Astrocyte (in vitro differentiated cells and primary cell): ENCODE data around the gene OCEL1. TPM values are rescaled to one million over a fixed set of nuclear protein-coding genes. Genes with fewer than 3 reads are reported as not detected.

Experiments
- DNase-seq: peaks from one replicate; pipeline ENCODE4 v3.0.0-alpha.2; 2010; ENCODE audit warnings: low read depth
- FAIRE-seq: peaks from 2 replicates; lab custom pipeline; 2011; peaks lifted over from hg19 to GRCh38; lab: Jason Lieb, UNC
- H2AFZ ChIP-seq: 2 replicates; pipeline ENCODE4 v1.6.0; 2012; ENCODE audit warnings: low read depth, low read length, inconsistent platforms
- H3K27ac ChIP-seq: 2 replicates; pipeline ENCODE4 v1.5.1; 2011; ENCODE audit warnings: low read depth, low read length, inconsistent platforms
- H3K27me3 ChIP-seq: 2 replicates; pipeline ENCODE4 v1.6.0; 2011; ENCODE audit warnings: low read length, inconsistent platforms; ENCODE audit not compliant: insufficient read depth
- H3K36me3 ChIP-seq: 2 replicates; pipeline ENCODE4 v1.5.1; 2011; ENCODE audit warnings: low read length, inconsistent platforms; ENCODE audit not compliant: insufficient read depth
- H3K4me1 ChIP-seq: 2 replicates; pipeline ENCODE4 v1.5.1; 2011; ENCODE audit warnings: low read length, inconsistent platforms; ENCODE audit not compliant: insufficient read depth
- H3K4me2 ChIP-seq: 2 replicates; pipeline ENCODE4 v1.6.0; 2012; ENCODE audit warnings: low read length, inconsistent platforms
- H3K4me3 ChIP-seq: 2 replicates; pipeline ENCODE4 v1.5.1; 2011; ENCODE audit warnings: low read depth, mild to moderate bottlenecking, low read length, inconsistent platforms; ENCODE audit not compliant: insufficient read depth
- H3K79me2 ChIP-seq: 2 replicates; pipeline ENCODE4 v1.6.0; 2012; ENCODE audit warnings: mild to moderate bottlenecking, low read length, inconsistent platforms; ENCODE audit not compliant: insufficient read depth
- H3K9ac ChIP-seq: 2 replicates; pipeline ENCODE4 v1.6.0; 2012; ENCODE audit warnings: mild to moderate bottlenecking, low read length, inconsistent platforms
- H3K9me3 ChIP-seq: 2 replicates; pipeline ENCODE4 v1.5.1; 2012; ENCODE audit warnings: low read depth, mild to moderate bottlenecking, low read length, inconsistent platforms; ENCODE audit not compliant: insufficient read depth
- H4K20me1 ChIP-seq: 2 replicates; pipeline ENCODE4 v1.6.0; 2012; ENCODE audit warnings: low read length, inconsistent platforms; ENCODE audit not compliant: insufficient read depth
- H3K27ac Mint-ChIP-seq: one replicate; pipeline ENCODE4 v1.8.0; 2021; ENCODE audit warnings: mild to moderate bottlenecking, mixed read lengths; ENCODE audit not compliant: unreplicated experiment
- H3K27me3 Mint-ChIP-seq: one replicate; pipeline ENCODE4 v1.8.0; 2021; ENCODE audit warnings: low read depth, mixed read lengths; ENCODE audit not compliant: unreplicated experiment
- H3K36me3 Mint-ChIP-seq: one replicate; pipeline ENCODE4 v1.8.0; 2021; ENCODE audit warnings: low read depth, mixed read lengths; ENCODE audit not compliant: unreplicated experiment
- H3K4me1 Mint-ChIP-seq: one replicate; pipeline ENCODE4 v1.8.0; 2021; ENCODE audit warnings: low read depth, mixed read lengths; ENCODE audit not compliant: unreplicated experiment
- H3K4me3 Mint-ChIP-seq: one replicate; pipeline ENCODE4 v1.8.0; 2021; ENCODE audit warnings: mild to moderate bottlenecking, moderate library complexity, mixed read lengths; ENCODE audit not compliant: unreplicated experiment
- H3K9me3 Mint-ChIP-seq: one replicate; pipeline ENCODE4 v1.8.0; 2021; ENCODE audit warnings: mild to moderate bottlenecking, mixed read lengths; ENCODE audit not compliant: unreplicated experiment
- EZH2 ChIP-seq: IDR thresholded peaks from 2 replicates; pipeline ENCODE4 v1.6.1; 2012; ENCODE audit warnings: mild to moderate bottlenecking, low read length, inconsistent platforms; ENCODE audit not compliant: insufficient read depth
- total RNA-seq: library from RNA; stranded (reverse); gene quantifications from 2 replicates; pipeline ENCODE4 v1.2.1, GENCODE V29; 2021
- TF ChIP-seq, protein P1 (sequence below): IDR thresholded peaks from 2 replicates; pipeline ENCODE4 v1.5.1; 2011; ENCODE audit warnings: low read depth, mild to moderate bottlenecking, inconsistent platforms, low read length, moderate library complexity; ENCODE audit not compliant: insufficient read depth

OCEL1 gene
- total RNA-seq, 1 donor from 2014 or later, result 12.3 TPM

DNA sequence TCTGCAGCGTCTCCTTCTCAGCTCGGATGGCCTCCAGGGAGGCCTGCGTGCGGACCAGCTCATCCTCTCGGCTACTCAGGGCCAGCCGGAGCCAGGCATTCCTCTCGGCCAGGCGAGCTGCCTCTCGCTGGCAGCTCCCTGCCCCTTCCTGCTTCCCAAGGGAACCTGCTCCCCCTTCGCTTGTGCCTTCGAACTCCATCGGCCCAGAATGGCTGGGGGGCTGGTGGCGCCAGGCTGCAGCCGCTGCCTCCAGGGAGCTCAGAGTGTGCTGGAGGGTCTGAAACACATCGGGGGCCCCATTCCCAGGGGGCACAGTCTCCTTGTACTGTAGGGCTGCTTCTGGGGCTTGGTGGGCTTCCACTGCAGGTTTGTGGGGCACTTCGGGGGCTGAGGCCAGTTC, 36.5 kb downstream of the OCEL1 start:
- TF ChIP-seq EZH2, result no peak
- TF ChIP-seq, protein P1, sequence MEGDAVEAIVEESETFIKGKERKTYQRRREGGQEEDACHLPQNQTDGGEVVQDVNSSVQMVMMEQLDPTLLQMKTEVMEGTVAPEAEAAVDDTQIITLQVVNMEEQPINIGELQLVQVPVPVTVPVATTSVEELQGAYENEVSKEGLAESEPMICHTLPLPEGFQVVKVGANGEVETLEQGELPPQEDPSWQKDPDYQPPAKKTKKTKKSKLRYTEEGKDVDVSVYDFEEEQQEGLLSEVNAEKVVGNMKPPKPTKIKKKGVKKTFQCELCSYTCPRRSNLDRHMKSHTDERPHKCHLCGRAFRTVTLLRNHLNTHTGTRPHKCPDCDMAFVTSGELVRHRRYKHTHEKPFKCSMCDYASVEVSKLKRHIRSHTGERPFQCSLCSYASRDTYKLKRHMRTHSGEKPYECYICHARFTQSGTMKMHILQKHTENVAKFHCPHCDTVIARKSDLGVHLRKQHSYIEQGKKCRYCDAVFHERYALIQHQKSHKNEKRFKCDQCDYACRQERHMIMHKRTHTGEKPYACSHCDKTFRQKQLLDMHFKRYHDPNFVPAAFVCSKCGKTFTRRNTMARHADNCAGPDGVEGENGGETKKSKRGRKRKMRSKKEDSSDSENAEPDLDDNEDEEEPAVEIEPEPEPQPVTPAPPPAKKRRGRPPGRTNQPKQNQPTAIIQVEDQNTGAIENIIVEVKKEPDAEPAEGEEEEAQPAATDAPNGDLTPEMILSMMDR, result no peak
- Mint-ChIP-seq H3K4me3 (no peak overlapping the region), H3K27me3 (peaks cover 10% of the 10 kb centered on the region), H3K27ac (no peak overlapping the region), H3K9me3 (no peaks in the 10 kb centered on the region), H3K4me1 (no peaks in the 10 kb centered on the region), H3K36me3 (no peaks in the 10 kb centered on the region)
- H3K4me1 ChIP-seq, result no peaks in the 10 kb centered on the region
- H3K4me2 ChIP-seq, result no peak overlapping the region
- H4K20me1 ChIP-seq, result no peaks in the 10 kb centered on the region
- H3K27me3 ChIP-seq, result no peaks in the 10 kb centered on the region
- DNase-seq (no peak), FAIRE-seq (no peak)
- H3K36me3 ChIP-seq, result no peaks in the 10 kb centered on the region
- no peak overlapping the region for H3K4me3 ChIP-seq
- H2AFZ ChIP-seq, result no peak overlapping the region
- H3K79me2 ChIP-seq, result no peaks in the 10 kb centered on the region
- no peak overlapping the region for H3K27ac ChIP-seq
- H3K9me3 ChIP-seq, result peaks cover 10% of the 10 kb centered on the region
- H3K9ac ChIP-seq, result no peak overlapping the region

DNA sequence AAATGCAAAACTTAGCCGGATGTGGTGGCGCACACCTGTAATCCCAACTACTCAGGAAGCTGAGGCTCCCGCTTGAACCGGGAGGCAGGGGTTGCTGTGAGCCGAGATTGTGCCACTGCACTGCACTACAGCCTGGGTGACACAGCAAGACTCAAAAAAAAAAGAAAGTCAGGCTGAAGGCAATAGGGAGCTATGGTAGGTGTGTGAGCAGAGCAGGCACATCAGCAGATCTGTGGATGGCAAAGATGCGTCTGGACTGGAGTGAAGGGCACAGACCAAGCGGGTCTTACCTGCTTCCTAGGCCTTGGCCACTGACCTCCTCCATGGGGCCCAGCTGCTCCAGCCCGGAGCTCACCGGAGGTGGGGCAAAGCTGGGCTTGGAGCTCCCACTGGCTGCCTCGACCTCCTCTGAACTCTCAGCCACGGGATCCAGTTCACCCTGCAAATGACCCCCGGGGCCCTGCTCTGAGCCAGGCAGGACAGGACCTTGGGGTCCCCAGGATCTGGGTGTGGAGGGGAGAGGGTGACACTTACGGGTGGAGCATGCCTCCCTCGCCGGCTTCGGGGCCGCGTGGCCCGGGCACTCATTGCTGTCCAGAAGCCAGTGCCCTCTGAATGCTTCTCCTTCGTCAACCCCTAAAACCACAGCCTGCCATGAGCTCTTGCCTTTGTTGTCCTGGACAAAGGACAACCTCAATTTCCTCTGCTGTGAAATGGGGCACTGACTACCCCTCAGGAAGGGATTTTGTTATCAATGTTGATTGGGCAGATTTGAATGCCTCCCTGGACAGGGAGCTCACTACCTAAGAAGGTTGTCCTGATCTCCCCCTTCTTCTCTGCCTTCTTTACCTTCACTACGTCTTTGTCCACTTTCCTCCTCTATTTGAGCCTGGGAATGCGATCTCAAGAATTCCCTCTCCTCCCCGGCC, 38.0 kb downstream of the OCEL1 start:
- Histone ChIP-seq H3K79me2 (peaks cover 14% of the 10 kb centered on the region), H3K4me3 (no peak overlapping the region), H3K9ac (no peak overlapping the region), H4K20me1 (no peaks in the 10 kb centered on the region), H3K4me1 (no peaks in the 10 kb centered on the region), H2AFZ (peak overlapping the region; percentile 47), H3K4me2 (no peak overlapping the region), H3K27me3 (no peaks in the 10 kb centered on the region), H3K9me3 (peaks cover 10% of the 10 kb centered on the region), H3K36me3 (no peaks in the 10 kb centered on the region), H3K27ac (no peak overlapping the region)
- Mint-ChIP-seq H3K27ac (no peak overlapping the region), H3K27me3 (peaks cover 10% of the 10 kb centered on the region), H3K4me3 (no peak overlapping the region), H3K36me3 (no peaks in the 10 kb centered on the region), H3K4me1 (peaks cover 2% of the 10 kb centered on the region), H3K9me3 (no peaks in the 10 kb centered on the region)
- TF ChIP-seq EZH2, result no peak
- TF ChIP-seq, protein P1, result no peak
- no peak for FAIRE-seq
- DNase-seq, result no peak

DNA sequence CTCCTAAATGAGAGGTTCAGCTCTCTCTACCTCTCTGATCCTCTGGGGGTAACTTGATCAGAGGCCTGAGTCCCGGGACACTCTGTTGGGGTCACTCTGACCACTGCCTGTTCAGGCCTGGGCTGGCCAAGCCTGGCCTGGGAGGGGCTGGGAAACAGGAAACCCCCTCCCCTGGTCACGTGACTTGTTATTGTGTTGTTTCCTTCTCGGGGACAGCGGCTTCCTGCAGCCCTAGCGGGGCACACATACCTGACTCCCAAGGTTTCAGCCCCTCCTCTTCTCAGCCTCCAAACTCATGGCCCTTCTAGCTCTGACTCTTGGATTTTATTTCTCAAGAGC, 38.6 kb downstream of the OCEL1 start, which contains the start of gene USHBP1:
TSS of gene USHBP1 (minus strand) at position 105 of the 339 bp plus-strand sequence. CDS start 446 bp downstream, outside the sequence.
- H4K20me1 ChIP-seq, result no peaks in the 10 kb centered on the region
- peaks cover 4% of the 10 kb centered on the region for H3K9me3 ChIP-seq
- no peaks in the 10 kb centered on the region for H3K9me3 Mint-ChIP-seq
- no peak within 1 kb of the TSS for H3K4me3 Mint-ChIP-seq
- no peaks in the 10 kb centered on the region for H3K36me3 Mint-ChIP-seq
- peaks cover 2% of the 10 kb centered on the region for H3K4me1 Mint-ChIP-seq
- FAIRE-seq, result no peak
- H3K27me3 Mint-ChIP-seq, result peaks cover 6% of the 10 kb centered on the region
- no peak within 1 kb of the TSS for H3K4me2 ChIP-seq
- H3K27ac ChIP-seq, result no peak within 1 kb of the TSS
- DNase-seq, result no peak
- no peaks in the 10 kb centered on the region for H3K4me1 ChIP-seq
- no peak within 1 kb of the TSS for H3K27ac Mint-ChIP-seq
- H2AFZ ChIP-seq, result peak within 1 kb of the TSS; percentile 47
- no peaks in the 10 kb centered on the region for H3K36me3 ChIP-seq
- TF ChIP-seq, protein P1, result no peak
- TF ChIP-seq EZH2, result no peak
- peaks cover 16% of the 10 kb centered on the region for H3K79me2 ChIP-seq
- no peak within 1 kb of the TSS for H3K9ac ChIP-seq
- no peak within 1 kb of the TSS for H3K4me3 ChIP-seq
- H3K27me3 ChIP-seq, result no peaks in the 10 kb centered on the region
